Measurements from ENCODE around the gene FBRSL1.
"Not testable (repeated sequence)": the region's sequence is repeated elsewhere in the genome, so short reads cannot be mapped to it uniquely, and the experiment has no call there.

The FBRSL1 gene

DNA sequence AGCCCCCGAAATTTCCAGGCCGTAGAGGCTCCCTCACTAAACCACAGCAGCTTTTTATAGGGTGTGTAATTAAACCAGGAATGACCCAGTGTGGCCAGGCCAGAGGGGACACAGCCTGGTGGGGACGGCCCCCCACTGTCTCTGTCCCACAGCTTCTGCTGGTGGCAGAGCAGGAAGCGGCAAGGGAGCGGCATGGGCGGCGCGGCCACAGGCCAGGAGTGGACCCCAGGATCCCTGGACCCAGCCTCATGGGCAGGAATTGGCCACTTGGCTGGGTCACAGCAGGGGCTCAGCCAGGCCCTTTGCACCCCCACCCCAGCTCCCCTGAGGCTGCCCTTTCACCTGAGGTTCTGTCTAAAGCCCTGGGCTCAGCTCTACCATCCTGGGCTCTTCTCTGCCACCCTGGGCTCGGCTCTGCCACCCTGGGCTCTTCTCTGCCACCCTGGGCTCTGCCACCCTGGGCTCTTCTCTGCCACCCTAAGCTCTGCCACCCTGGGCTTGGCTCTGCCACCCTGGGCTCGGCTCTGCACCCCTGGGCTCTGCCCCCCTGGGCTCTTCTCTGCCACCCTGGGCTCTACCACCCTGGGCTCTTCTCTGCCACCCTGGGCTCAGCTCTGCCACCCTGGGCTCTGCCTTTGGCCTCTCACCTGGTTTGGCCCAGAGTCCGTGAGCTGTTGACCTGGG lies 39.3 kb downstream of the FBRSL1 start:
- no peak for DNase-seq

DNA sequence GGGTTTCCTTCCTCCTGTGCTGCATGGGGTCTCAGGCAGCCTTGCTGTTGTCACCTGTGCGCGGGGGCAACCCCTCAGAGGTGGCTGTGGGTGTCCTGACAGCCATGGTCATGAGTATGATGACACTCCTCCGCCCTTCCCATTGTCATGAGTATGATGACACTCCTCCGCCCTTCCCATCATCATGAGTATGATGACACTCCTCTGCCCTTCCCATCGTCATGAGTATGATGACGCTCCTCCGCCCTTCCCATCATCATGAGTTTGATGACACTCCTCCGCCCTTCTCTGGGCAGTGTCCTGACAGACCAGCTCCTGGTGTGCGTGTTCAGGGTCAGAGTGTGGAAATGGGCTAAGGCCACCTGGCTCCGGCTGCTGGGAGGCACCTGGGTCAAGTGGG lies 40.0 kb downstream of the FBRSL1 start:
- no peak for DNase-seq

DNA sequence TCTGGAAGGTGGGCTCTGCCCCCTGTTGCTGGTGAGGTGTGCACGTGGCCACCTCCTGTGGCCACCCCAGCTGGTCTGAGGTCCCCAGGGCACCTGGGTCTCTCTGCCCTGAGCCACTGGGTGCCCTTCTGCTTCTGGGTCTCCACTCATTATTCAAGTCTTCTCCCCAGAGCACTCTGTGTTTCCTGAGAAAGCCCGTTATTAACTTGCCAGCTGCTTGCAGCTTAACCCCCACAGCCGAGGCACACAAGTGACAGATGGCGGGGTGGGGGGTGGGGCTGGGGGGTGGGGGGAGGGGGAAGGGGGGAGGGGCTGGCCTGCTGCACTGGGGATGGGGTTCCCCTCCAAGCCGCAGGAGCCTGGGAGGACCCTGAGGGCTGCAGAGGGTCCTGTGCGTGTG lies 40.5 kb downstream of the FBRSL1 start:
- DNase-seq: no peak

DNA sequence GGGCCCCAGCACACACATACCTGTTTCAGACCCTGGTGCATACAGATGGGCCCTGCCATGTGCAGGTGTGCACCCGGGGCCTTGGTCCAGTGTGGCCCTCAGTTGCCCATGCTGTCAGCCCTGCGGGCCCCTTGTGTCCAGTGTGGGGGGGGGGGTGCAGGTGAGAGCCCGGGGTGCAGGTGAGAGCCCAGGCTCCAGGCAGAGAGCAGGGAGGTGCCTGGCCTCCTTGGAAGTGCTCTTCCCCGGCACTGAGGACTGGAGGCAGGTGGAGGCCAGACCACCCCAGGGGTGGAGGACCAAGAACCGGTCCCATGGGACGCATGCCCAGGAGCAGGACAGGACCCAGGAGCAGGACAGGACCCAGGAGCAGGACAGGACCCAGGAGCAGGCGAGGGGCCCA lies 40.9 kb downstream of the FBRSL1 start:
- DNase-seq: no peak

DNA sequence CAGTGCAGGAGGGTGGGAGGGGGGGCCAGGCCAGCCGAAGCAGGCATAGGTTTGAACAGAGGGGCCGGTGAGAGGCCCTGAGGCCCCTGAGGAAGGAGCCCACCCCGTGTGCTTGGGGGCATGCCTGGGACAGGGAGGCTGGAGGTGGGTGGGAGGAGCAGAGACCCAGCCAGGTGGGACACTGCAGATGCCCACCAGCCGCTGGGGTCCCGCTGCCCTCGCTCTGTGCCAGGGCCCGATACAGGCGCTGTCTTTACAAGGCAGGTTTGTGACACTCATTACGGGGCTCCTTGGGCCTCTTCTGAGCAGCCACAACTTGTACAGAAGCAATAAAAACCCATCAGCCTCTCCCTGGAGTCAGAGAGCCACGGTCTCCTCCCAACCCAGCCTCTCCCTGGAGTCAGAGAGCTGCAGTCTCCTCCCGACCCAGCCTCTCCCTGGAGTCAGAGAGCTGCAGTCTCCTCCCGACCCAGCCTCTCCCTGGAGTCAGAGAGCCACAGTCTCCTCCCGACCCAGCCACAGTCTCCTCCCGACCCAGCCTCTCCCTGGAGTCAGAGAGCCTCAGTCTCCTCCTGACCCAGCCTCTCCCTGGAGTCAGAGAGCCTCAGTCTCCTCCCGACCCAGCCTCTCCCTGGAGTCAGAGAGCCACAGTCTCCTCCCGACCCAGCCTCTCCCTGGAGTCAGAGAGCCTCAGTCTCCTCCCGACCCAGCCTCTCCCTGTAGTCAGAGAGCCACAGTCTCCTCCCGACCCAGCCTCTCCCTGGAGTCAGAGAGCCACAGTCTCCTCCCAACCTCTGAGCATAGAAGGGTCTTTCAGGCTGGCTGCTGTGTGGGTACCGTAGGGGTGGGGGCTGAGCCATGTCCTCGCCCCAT lies 43.0 kb downstream of the FBRSL1 start:
- DNase-seq: not testable (repeated sequence)

DNA sequence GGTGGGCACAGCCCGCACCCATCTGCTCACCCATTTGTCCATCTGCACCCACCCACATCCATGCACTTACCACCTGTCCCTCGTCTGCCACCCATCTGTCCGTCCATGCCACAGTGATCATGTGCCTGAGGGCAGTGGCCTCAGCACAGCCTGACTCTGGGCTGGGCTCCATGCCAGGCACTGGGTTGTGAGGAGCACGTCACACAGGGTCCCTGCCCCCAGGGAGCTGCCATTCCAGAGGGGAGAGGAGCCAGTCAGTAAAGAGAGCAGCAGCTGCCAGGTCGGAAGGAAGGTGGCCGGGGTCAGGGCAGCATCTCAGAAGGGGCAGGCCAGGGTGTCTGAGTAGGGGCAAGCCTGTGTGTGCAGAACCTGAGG lies 43.6 kb downstream of the FBRSL1 start:
- no peak for DNase-seq

DNA sequence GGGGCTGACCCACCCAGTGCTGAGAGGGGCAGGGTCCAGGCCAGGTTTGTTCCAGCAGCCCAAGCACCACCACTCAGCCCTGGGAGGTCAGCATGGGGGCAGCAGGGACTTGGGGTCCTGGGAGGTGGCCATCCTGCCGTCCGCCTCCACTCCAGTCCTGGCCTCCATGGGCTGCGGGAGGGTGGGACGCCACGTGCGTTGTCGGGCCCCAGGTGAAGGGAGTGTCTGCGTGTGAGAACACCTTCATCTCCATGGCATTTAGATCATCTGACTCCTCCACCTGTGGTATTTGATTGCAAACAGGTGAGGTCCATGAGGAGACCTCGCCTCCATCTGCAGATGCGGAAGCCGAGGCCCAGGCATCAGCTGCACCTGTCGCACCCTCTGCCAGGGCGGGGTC lies 44.1 kb downstream of the FBRSL1 start:
- DNase-seq: no peak

DNA sequence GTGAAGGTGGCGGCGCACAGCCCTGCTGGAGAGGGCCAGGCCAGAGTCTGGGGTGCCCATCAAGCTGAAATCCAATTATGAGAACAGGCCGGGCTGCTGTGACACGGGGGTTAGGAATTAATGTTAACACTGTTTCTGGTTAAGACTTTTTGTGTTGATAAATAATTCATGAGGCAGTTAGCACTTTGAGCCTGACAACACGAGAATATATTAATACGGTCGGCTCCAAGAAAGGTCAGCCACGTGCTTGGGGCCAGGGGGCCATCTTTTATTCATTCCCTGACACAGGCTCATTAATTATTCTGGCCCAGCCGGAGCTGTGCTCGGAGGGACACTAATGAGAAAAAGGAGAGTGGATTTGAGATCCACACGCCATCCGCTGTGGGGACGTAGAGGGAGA lies 45.1 kb downstream of the FBRSL1 start:
- DNase-seq: no peak

DNA sequence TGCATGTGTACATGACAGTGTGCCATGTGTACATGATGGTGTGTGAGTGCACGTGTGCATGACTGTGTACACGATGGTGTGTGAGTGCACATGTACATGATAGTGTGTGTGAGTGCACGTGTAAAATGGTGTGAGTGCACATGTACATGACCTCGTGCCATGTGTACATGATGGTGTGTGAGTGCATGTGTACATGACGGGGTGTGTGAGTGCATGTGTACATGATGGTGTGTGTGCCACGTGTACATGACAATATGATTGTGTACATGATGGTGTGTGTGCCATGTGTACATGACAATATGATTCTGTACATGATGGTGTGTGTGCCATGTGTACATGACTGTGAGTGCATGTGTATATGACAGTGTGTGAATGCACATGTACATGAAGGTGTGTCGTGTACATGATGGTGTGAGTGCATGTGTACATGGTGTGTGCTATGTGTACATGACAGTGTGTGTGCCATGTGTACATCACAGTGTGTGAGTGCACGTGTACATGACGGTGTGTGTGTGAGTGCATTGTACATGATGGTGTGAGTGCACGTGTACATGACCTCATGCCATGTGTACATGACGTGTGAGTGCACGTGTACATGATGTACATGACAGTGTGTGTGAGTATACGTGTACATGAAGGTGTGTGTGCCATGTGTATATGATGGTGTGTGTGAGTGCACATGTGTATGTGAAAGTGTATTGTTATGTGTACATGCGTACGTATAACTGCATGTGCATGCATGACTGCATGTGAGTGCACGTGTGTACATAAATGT lies 46.3 kb downstream of the FBRSL1 start:
- no peak for DNase-seq

DNA sequence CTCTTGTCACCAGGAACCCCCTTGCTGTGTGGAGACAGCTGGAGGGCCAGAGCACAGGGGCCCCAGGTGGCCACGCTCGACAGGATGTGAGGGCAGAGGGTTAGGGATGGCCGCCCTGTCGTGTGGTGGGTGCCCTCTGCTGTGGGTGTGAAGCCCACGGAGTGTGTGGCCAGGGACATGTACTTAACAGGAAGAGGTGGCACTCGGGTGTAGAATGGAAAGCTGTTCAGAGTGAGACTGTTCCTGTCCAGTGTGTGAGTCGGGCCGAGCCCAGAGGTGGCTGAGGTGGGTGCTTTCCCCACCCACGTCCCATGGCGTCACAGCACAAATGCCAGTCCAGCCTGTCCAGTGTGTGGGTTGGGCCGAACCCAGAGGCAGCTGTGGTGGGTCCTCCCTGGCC lies 47.1 kb downstream of the FBRSL1 start:
- no peak for DNase-seq

DNA sequence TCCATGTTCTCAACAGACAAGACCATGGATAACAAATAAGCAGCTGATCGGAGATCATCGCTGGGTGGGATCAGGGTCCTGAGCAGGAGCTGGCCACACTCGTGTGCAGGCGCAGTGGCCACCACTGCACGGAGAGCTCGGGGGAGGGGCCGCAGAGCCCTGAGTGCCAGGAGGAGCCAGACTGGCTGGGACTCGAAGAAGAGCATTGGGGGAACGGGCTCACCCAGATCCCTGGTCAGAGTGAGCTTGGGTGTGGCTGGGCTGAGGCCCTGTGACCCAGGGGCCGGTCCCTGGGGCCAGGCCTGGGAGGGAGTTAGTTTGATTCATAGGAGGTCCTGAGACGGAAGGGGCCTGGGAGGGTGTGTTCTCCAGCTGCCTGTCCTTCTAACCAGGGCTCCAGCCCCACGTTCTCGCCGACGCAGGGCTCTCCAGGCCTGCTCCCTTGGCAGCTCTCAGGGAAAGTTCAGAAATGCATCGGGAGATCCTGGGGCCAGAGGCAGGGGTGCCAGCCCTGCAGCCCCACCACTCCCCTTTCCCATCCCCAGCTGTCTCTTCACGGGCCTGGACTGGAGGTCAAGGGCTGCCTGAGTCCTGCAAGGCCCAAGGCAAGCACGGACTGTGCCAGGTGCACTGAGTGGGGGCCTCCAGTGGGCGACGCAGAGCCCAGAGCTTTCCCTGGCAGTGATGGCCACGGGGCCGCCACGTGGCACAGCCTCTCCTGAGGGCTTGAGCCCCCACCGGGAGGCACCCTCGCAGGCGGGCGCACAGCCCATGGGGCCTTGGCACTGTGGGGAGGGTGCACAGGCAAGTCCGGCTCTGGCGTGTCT lies 48.1 kb downstream of the FBRSL1 start:
- no peak for DNase-seq

DNA sequence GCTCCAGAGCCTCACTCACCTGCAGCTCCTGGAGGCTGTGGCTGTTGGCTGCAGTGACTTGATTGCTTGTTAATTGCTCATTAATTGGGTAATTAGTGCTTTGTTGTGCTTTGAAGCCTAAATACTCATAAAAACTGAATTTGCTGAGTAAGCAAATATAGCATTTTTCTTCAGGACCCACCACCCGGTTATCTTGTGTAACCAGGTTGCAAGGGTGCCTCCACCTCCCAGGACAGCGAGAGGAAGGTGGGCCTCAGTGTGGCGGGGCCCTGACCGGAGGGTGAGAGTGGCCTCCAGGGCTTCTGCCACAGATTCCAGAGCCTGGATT lies 48.7 kb downstream of the FBRSL1 start:
- no peak for DNase-seq

DNA sequence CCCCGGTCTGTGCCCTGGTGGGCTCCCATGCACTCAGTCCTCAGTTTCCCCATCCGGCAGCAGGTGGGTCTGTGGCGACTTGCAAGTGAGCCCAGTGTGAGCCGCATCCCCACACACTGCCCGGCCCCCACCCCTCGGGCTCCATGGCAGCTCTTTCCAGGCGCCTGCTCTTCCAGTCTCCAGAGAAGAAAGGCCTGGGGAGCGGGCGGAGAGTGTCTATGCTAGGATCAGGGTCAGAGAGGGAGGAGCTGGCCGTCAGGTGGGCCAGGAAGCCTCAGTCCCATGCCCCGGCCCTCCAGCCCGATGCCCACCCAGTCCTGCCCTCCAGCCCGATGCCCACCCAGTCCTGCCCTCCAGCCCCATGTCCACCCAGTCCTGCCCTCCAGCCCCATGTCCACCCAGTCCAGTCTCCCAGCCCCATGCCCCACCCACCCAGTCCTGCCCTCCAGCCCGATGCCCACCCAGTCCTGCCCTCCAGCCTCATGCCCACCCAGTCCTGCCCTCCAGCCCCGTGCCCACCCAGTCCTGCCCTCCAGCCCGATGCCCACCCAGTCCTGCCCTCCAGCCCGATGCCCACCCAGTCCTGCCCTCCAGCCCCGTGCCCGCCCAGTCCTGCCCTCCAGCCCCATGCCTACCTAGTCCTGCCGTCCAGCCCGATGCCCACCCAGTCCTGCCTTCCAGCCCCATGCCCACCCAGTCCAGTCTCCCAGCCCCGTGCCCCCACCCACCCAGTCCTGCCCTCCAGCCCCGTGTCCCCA lies 49.2 kb downstream of the FBRSL1 start:
- DNase-seq: no peak

DNA sequence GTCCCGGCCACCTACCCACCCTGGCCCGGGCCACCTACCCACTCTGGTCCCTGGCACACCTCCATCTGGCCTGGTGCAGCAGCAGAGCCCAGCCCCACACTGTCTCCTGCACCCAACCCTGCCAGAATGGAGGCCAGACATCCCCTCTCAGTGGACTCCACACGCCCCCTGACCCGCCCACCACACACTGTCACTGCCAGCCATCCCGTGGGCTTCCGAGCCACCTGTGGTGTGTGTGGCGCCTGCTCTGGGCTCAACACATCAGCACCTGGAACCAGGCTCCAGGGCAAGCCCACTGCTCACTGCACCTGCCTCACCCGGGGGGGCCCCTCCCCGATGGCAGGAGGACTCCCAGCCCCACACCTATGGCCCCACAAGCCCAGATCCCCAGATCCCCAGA lies 50.5 kb downstream of the FBRSL1 start:
- DNase-seq: no peak

DNA sequence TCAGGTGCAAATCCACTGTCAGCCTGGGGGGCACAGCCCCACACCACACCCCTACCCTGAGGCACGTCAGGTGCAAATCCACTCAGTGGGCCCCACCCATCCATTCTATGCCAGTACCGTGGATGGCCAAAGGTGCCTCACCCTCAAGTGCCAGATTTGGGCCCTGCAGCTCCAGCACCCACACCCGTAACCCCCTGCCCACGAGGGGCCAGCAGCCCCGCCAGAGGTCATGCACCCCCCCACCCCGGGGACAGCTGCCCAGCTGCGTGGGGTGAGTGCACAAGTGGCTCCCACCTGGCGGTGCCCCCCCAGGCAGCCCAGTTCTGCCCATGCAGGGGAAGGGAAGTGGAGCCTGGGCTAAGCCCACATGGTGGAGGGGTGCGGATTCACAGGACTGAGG lies 51.2 kb downstream of the FBRSL1 start:
- no peak for DNase-seq

DNA sequence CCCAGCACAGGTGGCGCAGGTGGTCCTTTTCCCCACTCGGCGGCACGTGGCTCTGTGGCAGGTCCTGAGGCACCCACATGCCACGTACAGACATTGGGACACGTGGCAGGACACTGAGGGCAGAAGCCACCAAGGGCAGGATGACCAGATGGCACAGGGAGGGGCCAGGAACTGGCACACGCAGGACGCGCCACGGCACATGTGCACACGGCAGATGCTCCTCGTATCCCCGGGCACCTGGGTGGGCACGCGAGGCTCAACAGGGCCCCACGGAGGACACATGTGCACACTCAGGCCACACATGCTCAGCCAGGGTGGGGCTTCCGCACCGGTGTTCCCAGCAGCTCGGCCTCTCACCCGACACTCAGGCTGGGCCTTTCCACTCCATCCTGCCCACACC lies 52.0 kb downstream of the FBRSL1 start:
- no peak for DNase-seq

DNA sequence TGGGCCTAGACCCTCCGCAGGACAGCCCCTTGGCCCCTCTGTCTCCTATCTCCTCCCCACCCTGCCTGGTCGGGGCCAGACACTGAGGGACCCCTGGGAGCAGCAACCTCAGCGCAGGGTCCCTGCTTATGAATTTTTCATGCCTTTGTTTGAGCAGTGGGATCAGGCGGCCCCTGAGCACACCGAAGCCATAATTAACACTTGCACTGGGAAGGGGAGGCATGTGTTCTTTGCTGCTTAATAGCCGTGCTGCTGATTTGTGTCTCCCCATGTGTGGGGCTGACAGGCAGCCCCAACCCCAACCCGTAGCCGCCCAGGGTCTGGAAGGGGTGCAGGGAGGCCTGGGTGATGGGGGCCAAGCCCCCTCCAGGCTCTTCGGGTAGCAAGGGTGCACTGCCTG lies 52.7 kb downstream of the FBRSL1 start:
- DNase-seq: no peak

DNA sequence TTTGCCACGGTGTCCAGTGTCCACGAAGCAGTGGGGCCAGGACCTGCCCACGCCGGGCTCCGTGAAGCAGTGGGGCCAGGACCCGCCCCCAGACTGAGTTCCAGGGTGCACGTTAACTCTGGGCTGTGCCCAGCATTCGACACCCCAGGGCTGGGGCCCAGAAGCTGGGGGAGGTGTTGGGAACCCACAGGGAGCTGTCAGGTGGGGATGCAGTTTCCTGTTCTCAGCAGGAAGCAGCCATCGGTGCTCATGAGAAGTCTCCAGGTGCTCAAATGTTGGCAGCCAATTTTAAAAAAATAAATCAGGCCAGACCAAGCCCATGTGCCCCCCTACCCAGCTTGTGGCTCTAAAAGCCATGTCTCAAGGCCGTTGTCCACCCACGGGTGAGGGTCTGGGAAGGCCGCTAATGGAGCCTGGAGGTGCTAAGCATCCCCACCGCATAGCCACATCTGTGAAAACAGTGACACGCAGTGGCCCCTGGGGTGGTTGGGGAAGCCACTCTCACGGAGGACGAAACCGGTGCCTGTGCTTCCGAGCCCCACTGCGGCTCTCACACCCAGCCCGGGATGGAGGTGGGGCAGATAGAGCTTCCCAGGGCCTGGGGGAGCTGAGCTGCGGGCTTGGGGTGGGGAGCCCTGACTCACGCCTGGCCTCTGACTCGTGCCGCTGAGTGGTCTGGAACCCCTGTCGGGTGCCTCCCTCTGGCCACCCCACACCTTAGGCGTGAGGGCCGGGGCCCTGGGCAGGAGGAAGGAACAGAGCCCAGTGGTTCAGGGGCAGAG lies 53.5 kb downstream of the FBRSL1 start:
- no peak for DNase-seq

DNA sequence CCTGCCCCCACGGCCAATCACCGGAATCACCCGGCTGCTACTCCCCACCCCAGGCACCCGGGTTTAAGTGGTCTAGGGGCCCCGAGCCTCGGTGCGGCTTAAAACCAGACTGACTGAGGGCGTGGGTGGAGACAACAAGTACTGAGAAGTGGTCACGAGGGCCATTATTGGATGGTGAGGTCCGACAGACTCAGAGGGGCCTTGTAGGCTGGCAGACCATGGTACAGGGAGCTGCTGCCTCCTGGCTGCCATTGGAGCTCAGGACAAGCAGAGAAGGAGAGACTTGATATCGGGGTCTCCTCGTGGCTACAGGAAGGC lies 54.1 kb downstream of the FBRSL1 start:
- no peak for DNase-seq

DNA sequence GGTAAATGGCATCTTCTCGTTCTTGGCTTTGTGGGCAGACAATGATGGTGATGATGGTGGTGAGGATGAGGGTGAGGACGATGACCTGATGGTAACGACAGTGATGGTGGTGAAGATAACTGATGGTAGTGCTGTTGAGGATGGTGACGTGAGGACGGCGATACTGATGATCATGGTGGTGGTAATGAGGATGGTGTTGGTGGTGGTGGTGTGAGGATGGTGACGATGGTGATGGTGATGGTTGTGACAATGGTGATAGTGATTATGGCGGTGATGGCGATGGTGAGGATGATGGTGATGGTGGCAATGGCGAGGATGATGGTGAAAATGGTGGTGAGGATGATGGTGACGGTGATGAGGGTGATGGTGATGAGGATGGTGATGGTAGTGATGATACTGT lies 54.5 kb downstream of the FBRSL1 start:
- no peak for DNase-seq

DNA sequence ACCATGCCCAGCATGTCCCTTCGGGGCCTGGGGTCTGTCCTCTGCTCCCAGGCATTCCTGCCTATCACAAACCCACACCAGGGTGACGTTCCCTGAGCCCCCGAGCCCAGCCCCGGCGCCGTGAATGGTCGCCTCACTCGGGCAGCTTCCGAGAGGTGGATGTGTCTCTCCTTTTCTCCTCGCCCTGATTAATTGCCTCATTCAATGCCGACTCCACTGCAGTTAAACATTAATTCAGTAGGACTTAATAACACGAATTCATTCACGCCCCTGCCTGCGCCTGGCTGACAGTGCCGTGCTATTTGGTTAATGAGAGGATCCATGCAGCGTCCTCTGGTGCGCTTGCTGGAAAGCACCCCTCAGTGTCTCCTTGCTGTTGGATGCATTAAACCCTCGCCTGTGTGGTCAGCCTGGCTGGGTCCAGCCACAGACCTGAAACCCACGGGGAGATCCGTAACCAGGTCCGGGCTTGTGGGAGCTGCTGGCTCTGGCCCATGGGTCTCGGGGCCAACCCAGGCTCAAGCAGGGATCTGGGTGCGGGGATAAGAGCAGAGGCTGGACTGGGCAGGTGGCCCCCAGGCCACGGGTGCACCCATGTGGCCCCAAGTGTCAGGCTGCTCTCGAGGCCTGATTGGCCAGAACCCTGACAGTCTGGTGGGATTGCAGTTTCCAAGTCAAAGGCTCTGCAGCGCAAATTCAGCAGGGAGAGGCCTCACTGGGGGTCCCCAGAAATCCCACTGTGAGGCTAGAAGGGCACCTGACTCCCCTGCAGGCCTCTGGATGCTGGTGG lies 55.4 kb downstream of the FBRSL1 start:
- DNase-seq: no peak

Measured in fibroblast of skin of right biceps (primary cell).